GM21717 (cell line): ENCODE results near the gene NUP43.
"Not testable (repeated sequence)": the region's sequence is repeated elsewhere in the genome, so short reads cannot be mapped to it uniquely, and the experiment has no call there.

Source experiments
- ATAC-seq: cut with Tn5 transposase; IDR thresholded peaks from one replicate; pipeline ENCODE4 v1.9.1; 2021; ENCODE audit warnings: mild to moderate bottlenecking, moderate library complexity; ENCODE audit not compliant: unreplicated experiment

The NUP43 gene, protein sequence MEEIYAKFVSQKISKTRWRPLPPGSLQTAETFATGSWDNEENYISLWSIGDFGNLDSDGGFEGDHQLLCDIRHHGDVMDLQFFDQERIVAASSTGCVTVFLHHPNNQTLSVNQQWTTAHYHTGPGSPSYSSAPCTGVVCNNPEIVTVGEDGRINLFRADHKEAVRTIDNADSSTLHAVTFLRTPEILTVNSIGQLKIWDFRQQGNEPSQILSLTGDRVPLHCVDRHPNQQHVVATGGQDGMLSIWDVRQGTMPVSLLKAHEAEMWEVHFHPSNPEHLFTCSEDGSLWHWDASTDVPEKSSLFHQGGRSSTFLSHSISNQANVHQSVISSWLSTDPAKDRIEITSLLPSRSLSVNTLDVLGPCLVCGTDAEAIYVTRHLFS

DNA sequence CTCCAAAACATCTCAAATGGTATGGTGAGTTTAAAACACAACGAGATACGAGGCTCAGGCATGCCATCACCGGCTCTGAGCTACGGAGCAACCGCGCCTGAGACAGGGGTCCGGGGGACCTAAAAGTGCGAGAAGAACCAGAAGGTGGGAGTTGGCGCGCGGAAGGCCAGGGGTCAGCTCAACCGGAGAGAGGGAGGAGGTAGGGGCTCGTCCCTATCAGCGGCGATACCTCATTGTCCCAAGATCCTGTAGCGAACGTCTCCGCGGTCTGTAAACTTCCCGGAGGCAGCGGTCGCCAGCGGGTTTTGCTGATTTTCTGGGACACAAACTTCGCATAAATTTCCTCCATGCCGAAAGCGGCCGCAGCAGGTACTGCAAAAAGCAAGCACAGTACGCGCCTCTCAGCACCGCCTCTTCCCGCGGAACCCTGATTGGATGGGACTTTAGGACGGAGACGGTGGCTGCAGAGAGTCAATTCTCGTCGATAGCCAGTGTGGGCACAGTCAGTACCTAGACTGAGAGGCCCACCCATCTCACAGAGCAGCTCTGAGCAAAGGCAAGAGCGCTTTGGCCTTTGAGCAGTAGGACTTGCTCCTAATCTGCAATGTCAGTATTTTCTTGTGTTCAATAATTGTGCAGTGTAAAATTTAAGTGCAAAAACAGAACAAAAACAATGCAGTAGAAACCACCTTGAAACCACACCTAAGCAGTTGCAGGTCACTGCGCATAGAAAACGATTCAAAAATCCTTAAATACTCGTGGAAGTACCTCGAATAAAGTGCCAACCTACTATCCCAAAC is at the start of gene NUP43:
NUP43 (minus strand) TSS at position 383 of the 800 bp plus-strand sequence; CDS start at position 349, 34 bp downstream.
- peak; percentile 61 for ATAC-seq

DNA sequence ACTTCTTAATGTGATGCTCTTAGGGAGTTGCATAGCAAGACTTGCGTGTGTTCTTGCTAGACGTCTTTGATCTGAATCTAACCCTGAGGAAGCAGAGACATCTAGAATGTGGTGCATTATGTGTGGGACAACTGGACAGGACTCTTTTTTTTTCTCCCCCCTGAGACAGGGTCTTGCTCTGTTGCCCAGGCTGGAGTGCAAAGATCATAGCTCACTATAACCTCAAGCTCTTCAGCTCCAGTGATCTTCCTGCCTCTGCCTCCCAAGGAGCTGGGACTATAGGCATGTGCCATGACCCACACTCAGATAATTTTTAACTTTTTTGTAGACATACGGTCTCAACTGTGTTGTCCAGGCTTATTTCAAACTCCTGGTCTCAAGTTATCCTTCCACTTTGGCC is 37.2 kb upstream of the NUP43 start:
- no peak for ATAC-seq

DNA sequence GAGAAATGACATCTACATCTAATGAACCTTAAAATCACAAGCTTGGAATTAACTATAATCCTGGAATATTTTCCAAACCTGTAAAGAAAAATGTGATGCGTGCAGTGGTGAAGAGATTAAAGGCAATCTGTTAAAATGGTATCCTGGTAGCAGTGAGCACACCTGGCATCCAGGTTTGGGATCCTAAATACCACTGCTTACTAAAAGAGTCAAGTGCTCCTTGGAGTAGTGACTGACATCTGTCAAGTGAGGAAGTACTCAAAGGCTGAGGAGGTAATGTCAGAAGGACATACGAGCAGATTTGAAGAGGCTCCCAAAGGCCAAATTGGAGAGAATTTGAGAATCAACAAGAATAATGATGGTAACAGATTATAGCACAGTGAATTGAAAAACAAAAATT is 36.0 kb upstream of the NUP43 start:
- no peak for ATAC-seq

DNA sequence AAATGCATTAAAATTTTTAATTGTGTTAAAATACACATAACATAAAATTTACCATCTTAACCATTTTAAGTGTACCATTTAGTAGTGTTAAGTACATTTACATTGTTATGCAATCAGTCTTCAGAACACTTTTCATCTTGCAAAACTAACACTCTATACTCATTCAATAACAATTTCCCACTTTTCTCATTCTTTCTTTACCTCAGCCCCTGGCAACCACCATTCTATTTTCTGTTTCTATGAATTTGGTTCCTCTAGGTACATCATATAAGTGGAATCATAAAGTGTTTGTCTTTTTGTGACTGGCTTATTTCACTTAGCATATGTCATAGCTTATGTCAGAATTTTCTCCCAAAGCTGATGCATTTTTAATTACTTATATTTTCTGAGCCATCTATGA is 35.4 kb upstream of the NUP43 start:
- no peak for ATAC-seq

DNA sequence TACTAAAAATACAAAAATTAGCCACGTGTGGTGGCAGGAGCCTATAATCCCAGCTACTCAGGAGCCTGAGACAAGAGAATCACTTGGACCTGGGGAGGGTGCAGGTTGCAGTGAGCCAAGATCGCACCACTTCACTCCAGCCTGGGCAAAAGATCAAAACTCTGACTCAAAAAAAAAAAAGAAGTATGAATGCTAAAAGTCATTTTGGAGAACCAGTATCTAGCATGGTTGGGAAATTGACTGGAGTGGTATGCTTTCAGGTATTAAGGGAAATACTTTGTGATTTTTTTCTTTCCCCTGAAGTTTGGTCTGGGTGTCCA is 33.3 kb upstream of the NUP43 start:
- ATAC-seq: no peak

DNA sequence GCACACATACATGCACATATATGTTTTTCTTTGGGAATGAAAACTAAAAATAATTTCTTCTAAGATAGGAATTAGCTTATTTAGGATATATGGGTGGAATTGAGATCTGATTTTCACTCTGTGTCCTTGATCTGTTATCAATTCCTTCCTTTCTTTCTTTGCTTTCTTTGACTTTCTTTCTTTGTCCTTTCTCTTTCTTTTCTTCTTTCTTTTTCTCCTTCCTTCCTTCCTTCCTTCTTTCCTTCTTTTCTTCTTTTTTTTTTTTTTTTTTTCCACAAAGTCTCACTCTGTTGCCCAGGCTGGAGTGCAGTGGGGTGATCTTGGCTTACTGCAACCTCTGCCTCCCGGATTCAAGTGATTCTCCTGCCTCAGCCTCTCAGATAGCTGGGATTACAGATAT is 31.3 kb upstream of the NUP43 start:
- no peak for ATAC-seq

DNA sequence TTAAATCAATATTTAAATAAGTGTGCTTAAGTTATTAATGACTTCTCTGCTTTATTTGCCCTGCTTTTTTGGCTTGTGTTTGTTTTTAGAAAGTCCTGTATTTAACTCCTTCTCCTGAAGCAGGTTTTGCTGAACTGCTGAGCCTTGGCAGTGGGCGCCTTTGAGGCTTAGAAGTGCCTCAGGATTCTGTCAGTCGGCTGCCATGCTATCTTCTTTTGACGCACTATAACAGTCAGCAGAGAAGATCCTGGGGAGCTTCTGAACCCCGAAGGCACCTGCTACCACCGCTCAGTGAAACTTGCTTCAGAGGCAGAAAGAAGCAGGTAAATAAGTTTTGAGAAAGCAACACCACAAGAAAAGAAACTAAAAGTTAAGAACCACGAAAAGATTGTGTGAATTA is 25.6 kb upstream of the NUP43 start:
- no peak for ATAC-seq

DNA sequence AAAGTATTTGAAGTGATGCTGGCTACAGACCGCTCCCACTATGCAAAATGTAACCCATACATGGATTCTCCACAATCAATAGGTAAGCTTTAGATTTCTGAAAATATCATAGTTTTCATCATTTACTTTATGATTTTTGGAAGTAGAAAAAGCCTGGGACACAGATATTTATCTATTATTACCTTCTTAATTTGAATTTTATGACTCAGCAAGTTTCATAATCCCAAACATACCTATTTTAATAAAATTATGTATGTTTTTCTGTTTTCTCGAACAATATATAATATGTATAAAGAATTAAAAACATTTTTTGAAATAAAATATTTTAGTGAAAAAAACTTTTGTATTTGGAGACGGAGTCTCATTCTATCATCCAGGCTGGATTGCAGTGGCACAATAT is 24.9 kb upstream of the NUP43 start:
- ATAC-seq: no peak

DNA sequence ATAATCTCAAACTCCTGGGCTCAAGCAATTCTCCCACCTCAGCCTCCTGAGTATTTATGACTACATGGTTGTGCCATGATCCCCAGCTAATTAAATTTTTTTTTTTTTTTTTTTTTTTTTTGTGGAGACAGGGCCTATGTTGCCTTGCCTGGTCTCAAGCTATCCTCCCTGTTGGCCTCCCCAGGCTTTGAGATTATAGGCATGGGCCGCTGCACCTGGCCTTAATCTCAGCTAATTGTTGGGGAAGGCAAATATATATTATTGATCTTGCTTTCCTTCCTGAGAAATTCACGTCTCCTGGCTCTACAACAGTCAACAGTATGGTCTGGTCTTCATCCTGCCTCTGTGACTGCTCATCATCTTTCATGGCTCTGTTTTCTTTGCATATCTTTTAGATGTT is 23.3 kb upstream of the NUP43 start:
- ATAC-seq: no peak

DNA sequence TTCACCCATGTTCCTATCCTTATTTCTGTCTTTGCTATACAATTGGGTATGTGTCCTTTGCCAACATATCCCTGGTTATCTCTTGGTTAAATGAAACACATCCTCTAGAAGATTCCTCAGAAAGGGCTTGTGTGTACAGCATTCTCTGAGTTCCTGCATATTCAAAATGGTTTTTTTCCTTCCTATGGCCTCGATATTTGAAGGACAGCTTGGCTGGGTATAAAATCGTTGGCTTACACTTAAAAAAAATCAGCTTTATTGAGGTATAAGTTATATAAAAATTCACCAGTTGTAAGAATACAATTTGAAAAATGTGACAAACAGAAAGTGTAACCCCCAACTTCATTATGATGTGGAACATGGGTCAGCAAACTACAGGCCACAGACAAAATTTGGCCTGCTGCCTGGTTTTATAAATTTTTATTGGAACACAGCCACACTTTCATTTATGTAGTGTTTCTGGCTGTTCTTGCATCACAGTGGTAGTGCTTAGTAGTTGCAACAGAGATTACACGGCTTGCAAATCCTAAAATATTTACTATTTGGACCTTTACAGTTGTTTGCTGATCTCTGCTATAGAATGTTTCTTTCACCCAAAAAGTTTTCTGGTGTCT is 19.9 kb upstream of the NUP43 start:
- ATAC-seq: no peak

DNA sequence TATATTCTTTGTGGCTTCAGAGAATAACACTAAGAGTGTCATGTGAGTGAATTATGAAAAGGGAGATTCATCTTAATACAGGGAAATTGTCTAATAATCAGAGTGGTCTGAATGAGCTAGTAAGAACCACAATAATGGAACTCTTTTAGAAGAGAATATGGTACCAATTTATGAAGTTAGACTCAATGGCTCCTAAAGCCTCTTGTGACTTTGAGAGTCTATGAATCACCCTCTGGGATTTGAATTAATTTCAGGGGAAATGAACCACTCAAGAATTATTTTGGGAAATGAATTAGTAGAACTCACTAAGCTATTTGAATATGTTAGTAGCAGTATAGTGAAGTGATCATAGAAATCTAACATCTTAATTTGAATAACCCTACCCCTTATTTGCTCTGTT is 17.5 kb upstream of the NUP43 start:
- ATAC-seq: no peak

DNA sequence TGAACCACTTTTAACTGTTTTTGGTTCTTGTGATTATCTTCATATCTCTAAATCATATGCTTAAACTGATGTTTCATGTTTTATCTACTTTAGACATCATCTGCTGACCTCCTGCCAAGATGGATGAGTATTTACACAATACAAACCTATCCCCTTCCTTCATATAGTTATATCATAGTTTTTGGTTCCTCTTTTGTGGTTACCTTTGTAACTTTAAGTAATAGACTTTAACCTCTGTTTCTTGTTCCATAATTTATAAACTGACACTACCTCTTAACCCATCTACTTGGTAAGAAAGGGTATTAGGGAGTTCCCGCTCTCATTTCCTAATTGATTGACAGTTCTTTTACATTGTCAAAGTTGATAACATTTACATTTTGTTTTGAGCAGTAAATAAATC is 15.1 kb upstream of the NUP43 start:
- peak; percentile 91 for ATAC-seq

DNA sequence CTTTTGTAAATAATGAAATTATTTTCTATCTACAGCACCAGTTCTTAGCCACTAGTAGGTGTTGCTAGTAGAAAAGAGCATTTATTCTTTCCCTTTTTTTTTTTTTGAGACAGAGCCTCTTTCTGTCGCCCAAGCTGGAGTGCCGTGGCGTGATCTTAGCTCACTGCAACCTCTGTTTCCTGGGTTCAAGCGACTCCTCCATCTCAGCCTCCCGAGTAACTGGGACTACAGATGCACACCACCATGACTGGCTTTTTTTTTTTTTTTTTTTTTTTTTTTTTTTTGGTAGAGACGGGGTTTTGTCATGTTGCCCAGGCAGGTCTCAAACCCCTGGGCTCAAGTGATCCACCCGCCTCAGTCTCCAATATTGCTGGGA is 9.9 kb upstream of the NUP43 start:
- no peak for ATAC-seq

DNA sequence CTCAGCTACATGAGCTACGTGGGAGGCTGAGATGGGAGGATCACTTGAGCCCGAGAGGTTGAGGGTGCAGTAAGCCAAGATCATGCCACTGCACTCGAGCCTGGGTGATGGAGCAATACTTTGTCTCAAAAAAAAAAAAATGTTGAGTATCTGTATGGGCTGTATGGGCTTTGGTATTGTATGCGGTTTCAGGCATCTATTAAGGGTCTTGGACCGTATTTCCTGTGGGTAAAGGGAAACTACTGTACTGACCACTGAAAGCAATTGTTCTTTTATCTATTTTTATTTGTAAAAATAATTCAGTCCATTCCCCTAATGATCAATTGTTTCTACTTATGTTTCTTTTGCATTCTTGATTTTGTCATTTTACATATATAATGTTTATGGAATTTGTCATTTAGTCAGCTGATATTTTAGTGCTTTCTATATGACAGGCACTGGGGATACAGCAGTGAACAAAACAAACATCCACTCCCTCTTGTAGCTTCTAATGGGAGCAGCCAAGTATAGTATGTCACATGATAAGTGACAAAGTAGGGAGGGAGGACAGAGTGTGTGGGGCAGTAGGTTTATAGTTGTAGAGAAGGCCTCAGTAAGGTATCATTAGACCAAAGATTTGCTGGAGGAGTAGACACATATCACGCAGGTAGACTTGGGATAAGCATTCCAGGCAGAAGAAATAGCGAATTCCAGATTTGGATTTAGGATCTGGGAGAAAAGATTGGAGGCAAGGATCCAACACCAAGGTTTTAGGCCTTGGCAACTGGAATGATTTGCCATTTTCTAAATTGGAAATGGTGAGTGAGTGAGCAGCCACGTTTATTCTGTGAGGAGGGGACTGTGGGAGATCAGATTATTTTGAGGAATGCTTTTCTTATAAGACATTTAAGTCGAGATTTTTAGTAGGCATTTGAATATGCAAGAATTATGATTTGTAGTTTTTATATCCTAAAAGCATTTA is 9.3 kb upstream of the NUP43 start:
- ATAC-seq: peak; percentile 58

DNA sequence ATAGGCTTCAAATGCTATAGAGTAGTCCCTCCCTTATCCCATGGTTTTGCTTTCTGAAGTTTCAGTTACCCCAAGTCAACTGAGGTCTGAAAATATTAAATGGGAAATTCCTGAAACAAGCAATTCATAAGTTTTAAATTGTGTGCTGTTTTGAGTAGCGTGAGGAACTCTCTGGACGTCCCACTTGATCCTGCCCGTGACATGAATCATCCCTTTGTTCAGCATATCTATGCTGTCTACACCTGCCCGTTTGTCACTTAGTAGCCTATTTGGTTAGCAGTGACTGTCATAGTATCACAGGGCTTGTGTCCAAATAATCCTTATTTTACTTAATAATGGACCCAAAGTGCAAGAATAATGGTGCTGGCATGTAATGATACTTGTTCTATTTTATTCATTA is 8.2 kb upstream of the NUP43 start:
- ATAC-seq: no peak

DNA sequence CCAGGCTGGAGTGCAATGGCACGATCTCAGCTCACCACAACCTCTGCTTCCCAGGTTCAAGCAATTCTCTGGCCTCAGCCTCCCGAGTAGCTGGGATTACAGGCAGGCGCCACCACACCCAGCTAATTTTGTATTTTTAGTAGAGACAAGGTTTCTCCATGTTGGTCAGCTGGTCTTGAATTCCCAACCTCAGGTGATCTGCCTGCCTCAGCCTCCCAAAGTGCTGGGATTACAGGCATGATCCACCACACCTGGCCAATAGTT is 7.0 kb upstream of the NUP43 start:
- ATAC-seq: not testable (repeated sequence)

DNA sequence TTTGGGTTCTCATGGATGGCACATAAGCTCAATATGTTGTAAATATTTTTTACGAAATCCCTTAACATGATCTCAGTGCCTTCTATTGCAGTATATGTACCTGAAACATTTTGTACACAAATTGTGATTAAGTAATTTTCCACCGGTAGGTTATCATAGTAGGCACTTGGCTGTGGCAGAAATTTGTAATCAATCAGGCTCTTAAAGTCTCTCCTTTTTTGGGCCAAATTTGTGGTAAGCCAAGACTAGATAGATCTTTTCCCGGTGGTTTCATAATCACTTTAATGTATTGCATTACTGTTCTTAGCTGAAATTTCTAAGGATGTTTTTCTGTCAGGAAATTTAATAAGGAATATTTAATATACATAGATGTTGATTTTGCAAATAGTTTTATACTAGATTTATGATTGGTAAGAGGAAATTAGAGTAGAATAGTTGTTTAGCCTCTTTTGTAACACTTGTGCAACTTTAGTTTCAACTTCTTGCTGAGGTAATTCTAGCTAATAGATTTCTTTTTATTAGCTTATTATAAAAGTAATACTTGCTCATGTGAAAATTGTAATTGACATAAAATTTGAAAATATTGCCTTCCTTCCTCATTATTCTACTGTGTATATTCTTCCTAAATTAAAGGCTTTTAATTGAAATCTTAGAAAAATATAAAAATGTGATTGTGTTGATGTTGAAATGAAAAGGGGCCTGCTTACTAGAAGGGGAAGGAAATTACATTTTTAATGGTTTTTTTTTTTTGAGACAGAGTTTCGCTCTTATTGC is 6.5 kb upstream of the NUP43 start:
- no peak for ATAC-seq

DNA sequence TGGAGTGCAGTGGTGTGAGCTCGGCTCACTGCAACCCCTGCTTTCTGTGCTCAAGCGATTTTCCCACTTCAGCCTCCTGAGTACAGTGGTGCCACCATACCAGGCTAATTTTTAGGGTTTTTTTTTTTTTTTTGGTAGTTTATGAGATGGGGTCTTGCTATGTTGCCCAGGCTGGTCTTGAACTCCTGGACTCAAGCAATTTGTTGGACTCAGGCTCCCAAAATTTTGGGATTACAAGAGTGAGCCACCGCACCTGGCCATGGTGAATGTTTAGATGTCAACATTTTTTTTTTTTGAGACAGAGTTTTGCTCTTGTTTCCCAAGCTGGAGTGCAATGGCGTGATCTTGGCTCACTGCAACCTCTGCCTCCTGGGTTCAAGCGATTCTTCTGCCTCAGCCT is 5.6 kb upstream of the NUP43 start:
- ATAC-seq: not testable (repeated sequence)

DNA sequence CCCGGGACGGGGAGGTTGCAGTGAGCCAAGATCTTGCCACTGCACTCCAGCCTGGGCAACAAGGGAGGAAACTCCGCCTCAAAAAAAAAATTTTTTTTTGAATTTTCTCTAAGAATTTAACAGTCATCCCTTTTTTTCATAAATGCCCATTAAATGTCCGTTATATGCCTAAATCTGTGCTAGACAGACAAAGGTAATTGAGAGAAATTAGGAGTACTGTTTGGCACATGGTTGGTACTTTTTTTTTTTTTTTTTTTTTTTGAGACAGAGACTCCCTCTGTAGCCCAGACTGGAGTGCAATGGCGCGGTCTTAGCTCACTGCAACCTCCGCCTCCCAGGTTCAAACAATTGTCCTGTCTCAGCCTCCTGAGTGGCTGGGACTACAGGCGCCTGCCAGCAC is 4.9 kb upstream of the NUP43 start:
- no peak for ATAC-seq

DNA sequence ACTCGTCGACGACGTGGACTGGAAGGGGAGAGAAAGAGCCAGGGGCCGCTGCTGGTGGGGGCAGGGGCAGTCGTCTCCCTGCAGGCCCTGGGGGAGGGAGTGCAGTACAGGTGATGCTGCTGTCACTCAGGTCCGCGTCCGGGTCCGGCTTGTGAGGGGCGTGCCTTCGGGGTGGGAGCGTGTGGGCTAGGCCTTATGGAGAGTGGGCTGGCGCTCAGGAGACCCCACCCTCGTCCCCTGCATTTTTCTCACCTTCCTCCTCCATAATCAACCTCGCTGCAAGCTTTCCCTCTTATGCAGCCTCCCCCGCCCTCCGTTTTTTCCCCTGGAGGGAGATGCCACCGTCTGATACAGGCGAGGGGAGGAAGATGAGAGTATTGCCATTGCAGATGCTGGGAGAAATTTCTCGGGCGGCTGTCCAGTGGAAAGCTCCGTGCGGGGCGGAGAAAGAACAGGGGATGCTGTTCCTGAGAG is 3.8 kb upstream of the NUP43 start:
- ATAC-seq: peak; percentile 41
